HepG2 (cell line): ENCODE results near the gene EGFL8. TPM values are rescaled to one million over a fixed set of nuclear protein-coding genes. Genes with fewer than 3 reads are reported as not detected.

Experiments used
- BRCA1 ChIP-seq: sonication (generic); formaldehyde crosslinking; IDR thresholded peaks from 2 replicates; pipeline ENCODE4 v1.4.0; 2020; ENCODE audit warnings: missing genetic modification reagents
- HNF4G ChIP-seq, 2 experiments: sonication (generic) in 1 of 2; formaldehyde crosslinking in 1 of 2; IDR thresholded peaks; 2 replicates each; pipeline versions ENCODE4 v1.4.0 to v1.6.1; 2011 to 2020; ENCODE audit warnings: borderline replicate concordance in 2 of 2, low read depth in 2 of 2, mild to moderate bottlenecking in 2 of 2, low read length in 1 of 2, missing genetic modification reagents in 1 of 2, moderate library complexity in 1 of 2
- KLF12 ChIP-seq: sonication (generic); formaldehyde crosslinking; IDR thresholded peaks from 2 replicates; pipeline ENCODE4 v1.4.0; 2020; ENCODE audit warnings: missing genetic modification reagents, borderline replicate concordance
- KLF9 ChIP-seq: IDR thresholded peaks from 2 replicates; pipeline ENCODE4 v1.6.1; 2016; ENCODE audit warnings: low read depth
- NFATC3 ChIP-seq: sonication (generic); formaldehyde crosslinking; IDR thresholded peaks from 2 replicates; pipeline ENCODE4 v1.5.1; 2020; ENCODE audit warnings: mild to moderate bottlenecking, missing genetic modification reagents
- NFE2L2 ChIP-seq: fragments of 150-350 bp; IDR thresholded peaks from 2 replicates; pipeline ENCODE4 v1.6.1; 2014; ENCODE audit warnings: low read length
- SMARCC2 ChIP-seq: fragments of 450-650 bp; IDR thresholded peaks from 2 replicates; pipeline ENCODE4 v1.6.1; 2017; ENCODE audit warnings: antibody characterized with exemption, mild to moderate bottlenecking
- ZBTB7A ChIP-seq: sonication (generic); formaldehyde crosslinking; IDR thresholded peaks from 2 replicates; pipeline ENCODE4 v1.8.0; 2022; ENCODE audit warnings: mild to moderate bottlenecking, missing genetic modification reagents
- ZNF101 ChIP-seq: sonication (generic); formaldehyde crosslinking; IDR thresholded peaks from 2 replicates; pipeline ENCODE4 v1.4.0; 2020; ENCODE audit warnings: mild to moderate bottlenecking, low read depth, missing genetic modification reagents, borderline replicate concordance
- ZNF253 ChIP-seq: sonication (generic); formaldehyde crosslinking; IDR thresholded peaks from 2 replicates; pipeline ENCODE4 v1.8.0; 2022; ENCODE audit warnings: mild to moderate bottlenecking, missing genetic modification reagents, borderline replicate concordance
- ZNF550 ChIP-seq: sonication (generic); formaldehyde crosslinking; IDR thresholded peaks from 2 replicates; pipeline ENCODE4 v1.4.0; 2020; ENCODE audit warnings: mild to moderate bottlenecking, missing genetic modification reagents, borderline replicate concordance
- ZNF569 ChIP-seq: sonication (generic); formaldehyde crosslinking; IDR thresholded peaks from 2 replicates; pipeline ENCODE4 v1.5.0; 2020; ENCODE audit warnings: mild to moderate bottlenecking, missing genetic modification reagents, moderate library complexity, borderline replicate concordance
- polyA plus RNA-seq, 8 experiments: library from polyadenylated mRNA; depleted of rRNA in 3 of 8; stranded (reverse) in 7 of 8; unstranded in 1 of 8; fragments of >200 nt; fragmentation: Illumina TruSeq in 4 of 8; extraction: Trizol in 4 of 8; gene quantifications; 2 replicates each; pipeline versions ENCODE4 v1.2.1 to v1.2.3, GENCODE V29; 2011 to 2016; ENCODE audit warnings: low read depth in 4 of 8, missing spikeins in 1 of 8, mixed read lengths in 1 of 8; ENCODE audit not compliant: insufficient read depth in 1 of 8
- total RNA-seq, 5 experiments: library from RNA; depleted of rRNA; stranded (reverse); fragments of >200 nt; fragmentation: Illumina TruSeq; extraction: Trizol; gene quantifications; 2 replicates each; pipeline ENCODE4 v1.2.3, GENCODE V29; 2016; ENCODE audit warnings: low read depth in 1 of 5
- TF ChIP-seq, protein P1 (sequence below): IDR thresholded peaks from 2 replicates; pipeline ENCODE4 v1.6.1; 2016
- TF ChIP-seq, protein P2 (sequence below): sonication (generic); formaldehyde crosslinking; IDR thresholded peaks from 2 replicates; pipeline ENCODE4 v1.5.1; 2020; ENCODE audit warnings: mild to moderate bottlenecking, missing genetic modification reagents, moderate library complexity
- TF ChIP-seq, protein P3 (sequence below), 2 experiments: sonication (generic) in 1 of 2; formaldehyde crosslinking in 1 of 2; IDR thresholded peaks; 2 replicates each; pipeline versions ENCODE4 v1.6.1 to v1.9.0; 2014 to 2022; ENCODE audit warnings: antibody characterized with exemption in 1 of 2, borderline replicate concordance in 1 of 2, inconsistent platforms in 1 of 2, low read depth in 1 of 2, missing genetic modification reagents in 1 of 2

EGFL8 gene
- total and polyA plus RNA-seq, 2 of the 13 experiments (the other 11 are each of a cell fraction or from before 2014, with no cell fraction given) = 10.0 to 11.5 TPM

DNA sequence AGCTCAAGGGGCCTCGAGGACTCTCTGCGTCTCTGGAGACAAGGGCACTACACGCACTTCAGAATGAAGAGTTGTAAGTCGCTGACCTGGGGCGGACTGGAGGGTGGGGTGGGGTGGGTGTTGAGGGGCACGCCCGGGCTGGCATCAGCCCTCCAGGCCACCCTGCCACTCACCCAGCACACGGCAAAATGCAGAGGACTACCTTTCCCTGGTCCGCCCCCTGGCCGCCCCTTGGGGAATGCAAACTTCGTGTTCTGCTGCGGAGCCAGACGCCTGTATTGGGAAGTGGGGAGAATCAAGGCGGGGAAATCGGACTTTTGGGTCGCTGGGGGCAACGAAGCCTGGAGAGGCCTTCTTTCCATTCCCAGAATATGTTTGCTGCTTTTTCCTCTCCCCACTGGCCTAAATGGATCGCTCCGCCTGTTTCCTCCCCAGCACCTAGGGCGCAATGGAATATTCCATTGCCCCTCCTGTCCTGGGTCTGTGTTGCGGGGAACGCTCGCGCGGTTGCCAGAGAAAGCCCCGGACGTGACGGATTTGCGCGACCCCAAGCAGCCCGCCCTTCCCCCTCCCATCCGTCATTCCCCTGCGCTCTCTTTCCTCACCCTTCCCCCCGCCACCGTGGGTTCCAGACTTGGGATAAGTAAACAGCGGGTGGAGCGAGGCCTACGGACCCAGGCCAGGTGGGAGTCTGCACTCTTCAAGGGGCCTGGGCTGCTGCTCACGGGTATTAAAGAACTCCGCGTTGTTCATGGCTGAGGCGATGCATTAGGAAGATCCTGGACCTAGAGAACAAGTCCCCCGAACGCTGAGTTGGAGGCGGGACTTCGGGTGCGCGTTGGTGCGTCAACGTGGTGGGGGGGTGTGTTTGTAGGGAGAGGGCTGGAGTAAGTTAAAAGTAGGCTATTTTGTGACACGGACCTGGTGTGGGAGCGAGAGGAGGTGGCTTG is 10.6 kb upstream of the EGFL8 start, which contains the start of gene PPT2 (continued):
- TF ChIP-seq, protein P1, sequence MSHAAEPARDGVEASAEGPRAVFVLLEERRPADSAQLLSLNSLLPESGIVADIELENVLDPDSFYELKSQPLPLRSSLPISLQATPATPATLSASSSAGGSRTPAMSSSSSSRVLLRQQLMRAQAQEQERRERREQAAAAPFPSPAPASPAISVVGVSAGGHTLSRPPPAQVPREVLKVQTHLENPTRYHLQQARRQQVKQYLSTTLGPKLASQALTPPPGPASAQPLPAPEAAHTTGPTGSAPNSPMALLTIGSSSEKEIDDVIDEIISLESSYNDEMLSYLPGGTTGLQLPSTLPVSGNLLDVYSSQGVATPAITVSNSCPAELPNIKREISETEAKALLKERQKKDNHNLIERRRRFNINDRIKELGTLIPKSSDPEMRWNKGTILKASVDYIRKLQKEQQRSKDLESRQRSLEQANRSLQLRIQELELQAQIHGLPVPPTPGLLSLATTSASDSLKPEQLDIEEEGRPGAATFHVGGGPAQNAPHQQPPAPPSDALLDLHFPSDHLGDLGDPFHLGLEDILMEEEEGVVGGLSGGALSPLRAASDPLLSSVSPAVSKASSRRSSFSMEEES = no peak
- TF ChIP-seq, protein P2, sequence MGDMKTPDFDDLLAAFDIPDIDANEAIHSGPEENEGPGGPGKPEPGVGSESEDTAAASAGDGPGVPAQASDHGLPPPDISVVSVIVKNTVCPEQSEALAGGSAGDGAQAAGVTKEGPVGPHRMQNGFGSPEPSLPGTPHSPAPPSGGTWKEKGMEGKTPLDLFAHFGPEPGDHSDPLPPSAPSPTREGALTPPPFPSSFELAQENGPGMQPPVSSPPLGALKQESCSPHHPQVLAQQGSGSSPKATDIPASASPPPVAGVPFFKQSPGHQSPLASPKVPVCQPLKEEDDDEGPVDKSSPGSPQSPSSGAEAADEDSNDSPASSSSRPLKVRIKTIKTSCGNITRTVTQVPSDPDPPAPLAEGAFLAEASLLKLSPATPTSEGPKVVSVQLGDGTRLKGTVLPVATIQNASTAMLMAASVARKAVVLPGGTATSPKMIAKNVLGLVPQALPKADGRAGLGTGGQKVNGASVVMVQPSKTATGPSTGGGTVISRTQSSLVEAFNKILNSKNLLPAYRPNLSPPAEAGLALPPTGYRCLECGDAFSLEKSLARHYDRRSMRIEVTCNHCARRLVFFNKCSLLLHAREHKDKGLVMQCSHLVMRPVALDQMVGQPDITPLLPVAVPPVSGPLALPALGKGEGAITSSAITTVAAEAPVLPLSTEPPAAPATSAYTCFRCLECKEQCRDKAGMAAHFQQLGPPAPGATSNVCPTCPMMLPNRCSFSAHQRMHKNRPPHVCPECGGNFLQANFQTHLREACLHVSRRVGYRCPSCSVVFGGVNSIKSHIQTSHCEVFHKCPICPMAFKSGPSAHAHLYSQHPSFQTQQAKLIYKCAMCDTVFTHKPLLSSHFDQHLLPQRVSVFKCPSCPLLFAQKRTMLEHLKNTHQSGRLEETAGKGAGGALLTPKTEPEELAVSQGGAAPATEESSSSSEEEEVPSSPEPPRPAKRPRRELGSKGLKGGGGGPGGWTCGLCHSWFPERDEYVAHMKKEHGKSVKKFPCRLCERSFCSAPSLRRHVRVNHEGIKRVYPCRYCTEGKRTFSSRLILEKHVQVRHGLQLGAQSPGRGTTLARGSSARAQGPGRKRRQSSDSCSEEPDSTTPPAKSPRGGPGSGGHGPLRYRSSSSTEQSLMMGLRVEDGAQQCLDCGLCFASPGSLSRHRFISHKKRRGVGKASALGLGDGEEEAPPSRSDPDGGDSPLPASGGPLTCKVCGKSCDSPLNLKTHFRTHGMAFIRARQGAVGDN (CRISPR knock-in tag) = peak; percentile 90
- TF ChIP-seq NFE2L2 = no peak
- TF ChIP-seq BRCA1 (CRISPR knock-in tag) = no peak
- TF ChIP-seq ZNF101 (CRISPR knock-in tag) = peak; percentile 71; the same call in 1 of the 2 replicates
- TF ChIP-seq SMARCC2 = no peak
- TF ChIP-seq HNF4G (IDR thresholded peaks at IDR 0.05; ENCODE audit: borderline replicate concordance, low read depth, low read length) = peak; percentile 57; the same call in 1 of the 2 replicates
- peak; percentile 26; the same call in 1 of the 2 replicates for TF ChIP-seq HNF4G (CRISPR knock-in tag; IDR thresholded peaks at IDR 0.05; ENCODE audit: borderline replicate concordance, low read depth)
- peak; percentile 68; the same call in 1 of the 2 replicates for TF ChIP-seq KLF12 (CRISPR knock-in tag)
- TF ChIP-seq ZNF550 (CRISPR knock-in tag) = no peak; the same call in 1 of the 2 replicates
- no peak; the same call in 1 of the 2 replicates for TF ChIP-seq KLF9 (CRISPR knock-in tag)
- TF ChIP-seq ZNF253 (CRISPR knock-in tag) = no peak
- peak; percentile 4; the same call in 1 of the 2 replicates for TF ChIP-seq ZBTB7A (CRISPR knock-in tag)
- peak; percentile 74 for TF ChIP-seq NFATC3
- no peak for TF ChIP-seq ZNF569 (CRISPR knock-in tag)
- TF ChIP-seq, protein P3, sequence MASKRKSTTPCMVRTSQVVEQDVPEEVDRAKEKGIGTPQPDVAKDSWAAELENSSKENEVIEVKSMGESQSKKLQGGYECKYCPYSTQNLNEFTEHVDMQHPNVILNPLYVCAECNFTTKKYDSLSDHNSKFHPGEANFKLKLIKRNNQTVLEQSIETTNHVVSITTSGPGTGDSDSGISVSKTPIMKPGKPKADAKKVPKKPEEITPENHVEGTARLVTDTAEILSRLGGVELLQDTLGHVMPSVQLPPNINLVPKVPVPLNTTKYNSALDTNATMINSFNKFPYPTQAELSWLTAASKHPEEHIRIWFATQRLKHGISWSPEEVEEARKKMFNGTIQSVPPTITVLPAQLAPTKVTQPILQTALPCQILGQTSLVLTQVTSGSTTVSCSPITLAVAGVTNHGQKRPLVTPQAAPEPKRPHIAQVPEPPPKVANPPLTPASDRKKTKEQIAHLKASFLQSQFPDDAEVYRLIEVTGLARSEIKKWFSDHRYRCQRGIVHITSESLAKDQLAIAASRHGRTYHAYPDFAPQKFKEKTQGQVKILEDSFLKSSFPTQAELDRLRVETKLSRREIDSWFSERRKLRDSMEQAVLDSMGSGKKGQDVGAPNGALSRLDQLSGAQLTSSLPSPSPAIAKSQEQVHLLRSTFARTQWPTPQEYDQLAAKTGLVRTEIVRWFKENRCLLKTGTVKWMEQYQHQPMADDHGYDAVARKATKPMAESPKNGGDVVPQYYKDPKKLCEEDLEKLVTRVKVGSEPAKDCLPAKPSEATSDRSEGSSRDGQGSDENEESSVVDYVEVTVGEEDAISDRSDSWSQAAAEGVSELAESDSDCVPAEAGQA (IDR thresholded peaks at IDR 0.05; ENCODE audit: low read depth) = peak; percentile 84
- TF ChIP-seq, protein P3 (CRISPR knock-in tag; IDR thresholded peaks at IDR 0.05; ENCODE audit: borderline replicate concordance) = 0 out of 2 replicates have a peak, but pooled peaks have one; percentile 48
